ENCODE data around the gene TOPORS. TPM values are rescaled to one million over a fixed set of nuclear protein-coding genes. Genes with fewer than 3 reads are reported as not detected.

The TOPORS gene
- total RNA-seq, 4 donors from 2014 or later = 20.0 to 27.1 (median 21.3) TPM

DNA sequence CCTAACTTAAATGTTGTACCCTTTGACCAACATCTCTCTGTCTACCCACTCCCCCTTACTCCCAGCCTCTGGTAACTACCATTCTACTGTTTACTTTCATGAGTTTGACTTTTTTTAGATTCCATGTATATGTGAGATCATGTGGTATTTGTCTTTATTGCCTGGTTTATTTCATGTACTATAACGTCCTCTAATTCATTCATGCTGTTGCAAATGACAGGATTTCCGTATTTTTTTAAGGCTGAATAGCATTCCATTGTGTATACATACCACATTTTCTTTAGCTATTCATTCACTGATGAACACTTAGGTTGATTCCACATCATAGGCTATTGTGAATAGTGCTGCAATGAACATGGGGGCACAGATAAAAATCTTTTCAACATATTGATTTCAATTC is 32.4 kb upstream of the TOPORS start:
- TF ChIP-seq, protein P1, sequence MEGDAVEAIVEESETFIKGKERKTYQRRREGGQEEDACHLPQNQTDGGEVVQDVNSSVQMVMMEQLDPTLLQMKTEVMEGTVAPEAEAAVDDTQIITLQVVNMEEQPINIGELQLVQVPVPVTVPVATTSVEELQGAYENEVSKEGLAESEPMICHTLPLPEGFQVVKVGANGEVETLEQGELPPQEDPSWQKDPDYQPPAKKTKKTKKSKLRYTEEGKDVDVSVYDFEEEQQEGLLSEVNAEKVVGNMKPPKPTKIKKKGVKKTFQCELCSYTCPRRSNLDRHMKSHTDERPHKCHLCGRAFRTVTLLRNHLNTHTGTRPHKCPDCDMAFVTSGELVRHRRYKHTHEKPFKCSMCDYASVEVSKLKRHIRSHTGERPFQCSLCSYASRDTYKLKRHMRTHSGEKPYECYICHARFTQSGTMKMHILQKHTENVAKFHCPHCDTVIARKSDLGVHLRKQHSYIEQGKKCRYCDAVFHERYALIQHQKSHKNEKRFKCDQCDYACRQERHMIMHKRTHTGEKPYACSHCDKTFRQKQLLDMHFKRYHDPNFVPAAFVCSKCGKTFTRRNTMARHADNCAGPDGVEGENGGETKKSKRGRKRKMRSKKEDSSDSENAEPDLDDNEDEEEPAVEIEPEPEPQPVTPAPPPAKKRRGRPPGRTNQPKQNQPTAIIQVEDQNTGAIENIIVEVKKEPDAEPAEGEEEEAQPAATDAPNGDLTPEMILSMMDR (IDR thresholded peaks at IDR 0.05; ENCODE audit: low read depth) = no peak

DNA sequence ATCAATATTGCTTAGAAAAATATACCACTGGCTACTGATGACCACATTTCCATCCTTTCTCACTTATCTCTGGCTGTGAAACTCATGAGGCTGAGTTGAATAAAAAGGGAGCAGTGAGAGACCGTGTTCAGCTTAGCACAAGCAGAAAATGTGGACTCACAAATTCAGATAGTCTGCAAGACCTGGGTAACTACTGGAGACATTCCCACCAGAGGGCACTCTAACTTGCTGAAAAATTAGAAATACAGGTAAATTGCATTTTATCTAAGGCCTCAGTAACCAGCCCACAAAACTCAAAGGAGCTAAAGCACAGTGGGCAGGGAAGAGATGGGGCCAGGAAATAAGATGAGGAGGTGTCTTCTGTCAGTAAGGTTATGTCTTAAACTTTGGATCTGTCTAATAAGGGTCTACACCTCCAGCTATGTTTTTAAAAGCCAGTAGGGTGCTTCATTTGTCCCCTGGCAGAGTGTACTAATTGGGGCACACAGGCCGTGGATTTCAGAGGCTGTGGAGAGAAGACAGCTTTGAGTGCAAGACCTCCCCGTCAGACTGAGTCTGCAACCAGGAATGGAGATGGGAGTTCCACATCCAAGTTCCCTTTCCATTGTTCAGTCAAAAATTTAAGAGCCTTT is 29.2 kb upstream of the TOPORS start:
- TF ChIP-seq, protein P1 (IDR thresholded peaks at IDR 0.05; ENCODE audit: low read depth) = no peak

DNA sequence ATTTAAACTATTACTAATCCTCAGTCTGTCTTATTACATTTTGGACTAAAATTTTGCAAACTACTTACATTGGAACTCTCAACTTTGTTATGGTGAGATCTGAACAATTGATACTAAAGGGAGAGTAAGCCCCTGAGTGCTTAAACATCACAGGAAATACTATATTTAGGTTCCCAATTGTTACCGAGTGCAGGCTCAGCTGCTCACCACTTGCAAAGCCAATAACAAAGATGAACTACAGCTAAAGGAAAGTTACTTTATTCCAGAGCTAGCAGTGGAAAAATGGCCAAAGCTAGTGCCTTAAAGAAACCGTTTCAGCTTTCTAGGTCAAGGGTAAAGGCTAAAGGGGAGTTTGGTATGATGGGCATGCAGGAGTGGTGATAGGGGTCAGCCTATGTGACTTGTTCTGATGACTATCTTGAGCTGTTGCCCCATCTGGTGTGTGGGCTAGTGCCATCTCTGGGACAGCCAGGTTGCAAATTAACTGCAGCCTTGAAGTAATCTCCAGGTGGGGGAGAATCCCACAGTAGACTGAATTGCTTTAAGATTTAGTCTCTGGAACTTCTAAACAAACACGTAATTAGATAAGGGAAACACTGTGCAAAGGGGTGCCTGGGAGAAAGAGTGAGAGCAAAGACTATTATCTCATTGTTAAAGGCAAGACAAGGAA is 28.4 kb upstream of the TOPORS start:
- TF ChIP-seq, protein P1 (IDR thresholded peaks at IDR 0.05; ENCODE audit: low read depth) = no peak

DNA sequence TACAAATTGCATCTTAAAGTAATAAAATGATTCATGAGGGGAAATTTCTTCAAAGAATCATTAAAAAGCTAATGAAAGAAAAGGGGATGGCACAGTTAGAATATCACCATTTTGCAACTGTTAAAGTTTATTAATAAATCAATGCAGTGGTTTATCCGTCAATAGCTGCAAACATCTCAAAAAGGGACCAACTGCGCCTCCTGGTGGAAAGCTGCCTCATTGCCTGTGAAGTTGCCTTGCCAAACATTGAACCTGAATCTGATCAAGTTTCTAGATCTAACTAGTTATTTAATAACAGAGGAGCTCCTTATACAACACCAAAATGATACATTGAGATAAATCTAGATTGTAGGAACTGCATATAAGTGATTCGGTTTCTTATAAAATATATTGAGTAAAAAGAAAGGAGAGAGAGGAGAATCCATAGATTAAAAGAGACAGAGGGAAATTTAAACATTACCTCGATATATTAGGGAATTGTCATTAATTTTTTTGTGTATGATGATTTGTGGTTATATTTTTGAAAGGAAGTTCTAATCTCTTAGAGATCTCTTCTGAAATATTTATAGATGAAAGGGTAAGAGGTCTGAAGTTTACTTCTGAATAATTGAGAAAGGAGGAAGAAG is 27.4 kb upstream of the TOPORS start:
- TF ChIP-seq, protein P1 (IDR thresholded peaks at IDR 0.05; ENCODE audit: low read depth) = no peak

DNA sequence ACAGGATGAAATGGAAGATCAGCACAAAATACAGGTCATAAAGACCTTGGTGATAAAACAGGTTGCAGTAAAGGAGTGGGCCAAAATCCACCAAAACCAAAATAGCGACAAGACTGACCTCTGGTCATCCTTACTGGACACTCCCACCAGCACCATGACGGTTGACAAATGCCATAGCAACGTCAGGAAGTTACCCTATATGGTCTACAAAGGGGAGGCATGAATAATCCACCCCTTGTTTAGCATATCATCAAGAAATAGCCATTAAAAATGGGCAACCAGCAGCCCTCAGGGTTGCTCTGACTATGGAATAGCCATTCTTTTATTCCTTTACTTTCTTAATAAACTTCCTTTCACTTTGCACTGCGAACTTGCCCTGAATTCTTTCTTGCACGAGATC is 26.6 kb upstream of the TOPORS start:
- TF ChIP-seq, protein P1 (IDR thresholded peaks at IDR 0.05; ENCODE audit: low read depth) = no peak

DNA sequence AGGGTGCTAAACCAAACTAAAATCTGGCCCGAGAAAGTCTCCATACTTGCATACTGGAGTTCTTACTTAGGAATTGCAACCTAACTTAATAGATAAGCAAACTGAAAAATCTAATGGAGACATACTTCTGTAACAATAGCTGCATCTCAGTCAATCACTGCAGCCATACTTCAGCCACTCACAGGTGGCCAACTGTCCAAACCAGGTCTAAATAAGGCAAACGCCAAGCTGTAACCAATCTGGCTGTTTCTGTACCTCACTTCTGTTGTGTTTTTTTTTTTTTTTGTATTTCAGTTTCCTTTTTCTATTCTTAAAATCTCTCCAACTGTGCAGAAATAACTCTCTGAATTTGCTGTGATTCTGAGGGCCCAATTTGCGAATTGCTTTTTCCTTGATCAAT is 24.9 kb upstream of the TOPORS start:
- TF ChIP-seq, protein P1 (IDR thresholded peaks at IDR 0.05; ENCODE audit: low read depth) = no peak

DNA sequence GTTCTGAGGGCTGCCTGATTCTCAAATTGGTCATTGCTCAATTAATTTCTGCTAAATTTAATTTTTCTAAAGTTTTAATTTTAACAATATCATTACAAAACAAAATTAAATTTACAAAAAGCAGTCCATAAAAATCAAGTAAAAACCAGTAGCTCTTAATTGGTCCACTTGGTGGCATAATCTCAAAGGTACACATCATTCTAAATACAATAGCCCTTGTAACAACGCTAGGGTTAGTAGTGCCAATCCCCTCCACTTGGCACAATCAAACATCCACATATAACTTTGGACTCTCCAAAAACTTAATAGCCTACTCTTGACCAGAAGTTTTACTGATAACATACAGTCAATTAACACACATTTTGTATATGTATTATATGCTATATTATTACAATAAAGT is 22.5 kb upstream of the TOPORS start:
- TF ChIP-seq, protein P1 (IDR thresholded peaks at IDR 0.05; ENCODE audit: low read depth) = no peak

All from subcutaneous adipose tissue (tissue), 4 donors.